Left ventricle myocardium inferior (tissue), 1 donor: Measurements from ENCODE around the gene PLCXD1. TPM values are rescaled to one million over a fixed set of nuclear protein-coding genes. Genes with fewer than 3 reads are reported as not detected.
A peak's percentile ranks its signal among the peaks of the same experiment; 100 is the strongest.
"Not testable (repeated sequence)": the region's sequence is repeated elsewhere in the genome, so short reads cannot be mapped to it uniquely, and the experiment has no call there.

ENCODE experiments used
- DNase-seq: peaks from one replicate; pipeline ENCODE4 v3.0.0-alpha.2; 2020
- H3K27ac ChIP-seq: fragments of 200-600 bp; replicated peaks from 2 replicates; pipeline ENCODE4 v1.8.0; 2021
- H3K27me3 ChIP-seq: fragments of 200-600 bp; 2 replicates; pipeline ENCODE4 v1.8.0; 2021; ENCODE audit warnings: low read depth
- H3K36me3 ChIP-seq: fragments of 200-600 bp; 2 replicates; pipeline ENCODE4 v1.8.0; 2021
- H3K4me1 ChIP-seq: fragments of 200-600 bp; 2 replicates; pipeline ENCODE4 v1.8.0; 2021
- H3K4me3 ChIP-seq: fragments of 200-600 bp; 2 replicates; pipeline ENCODE4 v1.8.0; 2021; ENCODE audit warnings: mild to moderate bottlenecking, moderate library complexity
- H3K9me3 ChIP-seq: fragments of 200-600 bp; replicated peaks from 2 replicates; pipeline ENCODE4 v1.8.0; 2021
- intact Hi-C: fragments of 100-400 bp; cut with micrococcal nuclease; formaldehyde crosslinking; loops from one replicate; pipeline ENCODE4 v1.11.0; 2022
- total RNA-seq: library from RNA; stranded (reverse); fragmentation: NEBNext Ultra II Directional; extraction: Animal tissue kit (Norgen Biotek cat#: 25700); gene quantifications from one replicate; pipeline ENCODE4 v1.2.1, GENCODE V29; 2021
- TF ChIP-seq, protein P1 (sequence below): fragments of 200-600 bp; IDR thresholded peaks from 2 replicates; pipeline ENCODE4 v1.8.0; 2021; ENCODE audit warnings: antibody characterized with exemption, mild to moderate bottlenecking, borderline replicate concordance
- donor health status: DM: no; HTN: yes; CAD: no; lungs with severe emphysema.

The PLCXD1 gene
- total RNA-seq, 1 donor from 2014 or later: 4.0 TPM

DNA sequence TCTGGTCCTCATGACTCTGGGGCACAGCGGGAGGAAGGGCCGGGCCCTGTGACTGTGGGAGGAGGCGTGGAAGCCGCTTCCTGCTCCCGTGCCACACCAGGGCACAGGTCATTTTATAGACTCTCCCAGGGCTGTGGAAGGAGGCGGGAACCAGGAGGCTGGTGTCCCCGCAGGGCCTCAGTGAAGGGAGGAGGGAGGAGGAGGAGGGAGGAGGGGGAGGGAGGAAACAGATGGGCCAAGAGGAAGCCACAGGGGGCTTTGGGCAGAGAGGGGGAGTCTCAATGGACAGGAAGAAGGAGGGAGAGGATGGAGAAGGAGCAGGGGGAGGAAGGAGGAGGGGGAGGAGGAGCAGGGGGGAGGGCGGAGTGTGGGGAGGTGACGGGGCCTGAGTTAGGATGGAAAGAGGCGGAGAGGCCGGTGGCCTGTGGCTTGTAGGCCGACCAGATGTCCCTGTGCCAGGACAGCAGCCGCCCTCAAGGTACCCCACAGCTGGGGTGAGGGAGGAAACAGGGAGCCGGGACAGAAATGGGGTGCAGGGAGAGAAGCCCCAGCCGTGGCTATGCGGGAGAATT is 6.2 kb upstream of the PLCXD1 start:
- H3K27ac ChIP-seq: peak overlapping the region; percentile 16
- peak overlapping the region; percentile 74 for H3K4me3 ChIP-seq
- H3K36me3 ChIP-seq: no peaks in the 10 kb centered on the region
- TF ChIP-seq, protein P1, sequence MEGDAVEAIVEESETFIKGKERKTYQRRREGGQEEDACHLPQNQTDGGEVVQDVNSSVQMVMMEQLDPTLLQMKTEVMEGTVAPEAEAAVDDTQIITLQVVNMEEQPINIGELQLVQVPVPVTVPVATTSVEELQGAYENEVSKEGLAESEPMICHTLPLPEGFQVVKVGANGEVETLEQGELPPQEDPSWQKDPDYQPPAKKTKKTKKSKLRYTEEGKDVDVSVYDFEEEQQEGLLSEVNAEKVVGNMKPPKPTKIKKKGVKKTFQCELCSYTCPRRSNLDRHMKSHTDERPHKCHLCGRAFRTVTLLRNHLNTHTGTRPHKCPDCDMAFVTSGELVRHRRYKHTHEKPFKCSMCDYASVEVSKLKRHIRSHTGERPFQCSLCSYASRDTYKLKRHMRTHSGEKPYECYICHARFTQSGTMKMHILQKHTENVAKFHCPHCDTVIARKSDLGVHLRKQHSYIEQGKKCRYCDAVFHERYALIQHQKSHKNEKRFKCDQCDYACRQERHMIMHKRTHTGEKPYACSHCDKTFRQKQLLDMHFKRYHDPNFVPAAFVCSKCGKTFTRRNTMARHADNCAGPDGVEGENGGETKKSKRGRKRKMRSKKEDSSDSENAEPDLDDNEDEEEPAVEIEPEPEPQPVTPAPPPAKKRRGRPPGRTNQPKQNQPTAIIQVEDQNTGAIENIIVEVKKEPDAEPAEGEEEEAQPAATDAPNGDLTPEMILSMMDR: no peak
- DNase-seq: no peak
- H3K27me3 ChIP-seq: no peaks in the 10 kb centered on the region
- intact Hi-C loops: no loop called here
- H3K9me3 ChIP-seq: no peaks in the 10 kb centered on the region
- peaks cover 18% of the 10 kb centered on the region for H3K4me1 ChIP-seq

DNA sequence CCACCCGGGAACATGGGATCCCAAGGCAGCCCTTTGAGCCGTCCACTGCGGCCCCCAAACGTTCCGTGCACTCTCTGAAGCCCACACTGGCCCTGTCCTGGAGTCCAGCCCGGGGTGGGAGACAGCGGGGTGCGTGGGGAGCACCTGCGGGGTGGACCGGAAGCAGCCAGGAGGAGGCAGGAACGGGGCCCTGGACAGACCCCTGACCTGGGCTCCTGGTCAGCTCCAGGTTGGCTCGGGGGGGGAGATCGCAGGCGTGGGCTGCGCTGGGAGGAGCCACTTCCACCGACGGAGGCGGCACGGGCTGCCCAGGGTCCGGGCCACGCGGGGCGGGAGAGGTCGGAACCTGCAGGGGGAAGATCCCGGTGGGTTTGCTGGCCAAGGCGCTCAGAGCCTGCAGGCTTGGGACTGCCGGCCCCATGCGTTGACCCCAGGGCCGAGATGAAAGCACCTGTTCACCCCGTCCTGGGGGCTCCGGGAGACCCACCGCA is 5.7 kb upstream of the PLCXD1 start:
- peaks cover 18% of the 10 kb centered on the region for H3K4me1 ChIP-seq
- intact Hi-C loops: no loop called here

DNA sequence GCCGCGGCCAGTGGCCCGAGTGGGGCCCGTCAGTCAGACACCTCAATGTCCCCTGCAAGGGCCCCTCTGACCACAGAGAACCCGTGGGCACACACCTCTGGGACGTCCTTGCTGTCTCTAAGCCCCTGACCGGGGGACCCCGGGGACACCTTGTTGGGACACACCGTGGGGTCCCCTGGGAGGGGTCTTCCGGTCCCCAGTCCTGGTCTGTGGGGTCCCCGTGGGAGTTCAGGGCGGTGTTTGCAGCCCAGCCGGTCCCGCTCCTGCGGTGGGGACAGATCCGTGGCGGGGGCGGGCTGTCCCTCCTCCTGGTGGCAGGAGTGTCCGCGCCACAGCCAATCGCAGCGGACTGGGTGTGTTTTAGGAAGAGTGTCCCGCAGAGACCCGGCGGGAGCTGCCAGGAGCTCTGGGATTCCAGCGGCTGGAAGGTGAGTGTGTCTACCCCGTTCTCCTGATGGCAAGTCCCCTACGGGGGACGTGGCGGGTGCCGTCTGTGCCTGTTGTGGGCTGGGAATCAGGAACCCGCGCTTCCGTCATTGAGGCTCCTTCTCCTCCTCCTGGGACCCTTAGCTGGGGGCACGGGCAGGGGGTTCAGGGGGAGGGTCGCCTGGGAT is 5.1 kb upstream of the PLCXD1 start:
- intact Hi-C loops: no loop called here
- no peaks in the 10 kb centered on the region for H3K9me3 ChIP-seq

More for the DNA sequence above, 5.7 kb upstream of the PLCXD1 start:
- H3K27ac ChIP-seq: peak overlapping the region; percentile 16
- no peaks in the 10 kb centered on the region for H3K36me3 ChIP-seq
- DNase-seq: no peak
- no peaks in the 10 kb centered on the region for H3K9me3 ChIP-seq
- H3K4me3 ChIP-seq: peak overlapping the region; percentile 74
- H3K27me3 ChIP-seq: no peaks in the 10 kb centered on the region
- TF ChIP-seq, protein P1: no peak

DNA sequence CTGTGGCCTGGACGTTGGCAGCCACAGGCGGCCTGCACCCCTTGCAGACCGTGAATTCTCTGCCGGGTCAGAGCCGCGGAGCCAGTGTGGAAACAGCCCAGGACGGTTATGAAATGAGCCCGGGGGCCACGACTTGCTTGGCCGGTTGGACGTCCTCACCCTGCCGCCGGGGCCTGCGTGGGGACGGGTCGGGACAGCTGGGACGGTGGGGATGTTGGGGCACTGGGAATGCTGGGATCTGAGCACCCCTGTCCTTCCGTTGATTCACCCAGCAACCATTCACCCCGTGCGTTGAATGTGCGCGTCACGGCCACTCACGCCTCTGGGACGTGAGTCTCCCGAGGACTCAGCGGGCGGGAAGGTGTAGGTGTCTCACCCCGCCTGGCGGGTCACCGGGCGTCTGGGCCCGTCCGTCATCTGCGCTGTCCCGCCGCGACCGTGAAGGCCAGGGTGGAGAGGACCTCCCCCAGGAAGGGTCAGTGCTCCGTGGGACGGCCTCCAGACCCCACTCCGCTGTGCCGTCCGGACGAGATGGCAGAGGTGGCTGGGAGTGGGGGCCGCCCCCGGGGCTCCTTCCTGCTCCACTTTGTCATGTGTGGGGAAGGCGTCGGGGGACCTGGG is 4.5 kb upstream of the PLCXD1 start:
- TF ChIP-seq, protein P1: no peak
- Histone ChIP-seq H3K36me3 (no peaks in the 10 kb centered on the region), H3K27me3 (no peaks in the 10 kb centered on the region), H3K4me3 (peak overlapping the region; percentile 74), H3K9me3 (no peaks in the 10 kb centered on the region), H3K4me1 (peaks cover 22% of the 10 kb centered on the region), H3K27ac (no peak overlapping the region)
- DNase-seq: no peak
- intact Hi-C loops: no loop called here

More for the DNA sequence above, 5.1 kb upstream of the PLCXD1 start:
- Histone ChIP-seq H3K27ac (no peak overlapping the region), H3K27me3 (no peaks in the 10 kb centered on the region), H3K36me3 (no peaks in the 10 kb centered on the region), H3K4me3 (peak overlapping the region; percentile 74), H3K4me1 (peaks cover 18% of the 10 kb centered on the region)
- DNase-seq: peak; percentile 81
- TF ChIP-seq, protein P1: peak; percentile 48

DNA sequence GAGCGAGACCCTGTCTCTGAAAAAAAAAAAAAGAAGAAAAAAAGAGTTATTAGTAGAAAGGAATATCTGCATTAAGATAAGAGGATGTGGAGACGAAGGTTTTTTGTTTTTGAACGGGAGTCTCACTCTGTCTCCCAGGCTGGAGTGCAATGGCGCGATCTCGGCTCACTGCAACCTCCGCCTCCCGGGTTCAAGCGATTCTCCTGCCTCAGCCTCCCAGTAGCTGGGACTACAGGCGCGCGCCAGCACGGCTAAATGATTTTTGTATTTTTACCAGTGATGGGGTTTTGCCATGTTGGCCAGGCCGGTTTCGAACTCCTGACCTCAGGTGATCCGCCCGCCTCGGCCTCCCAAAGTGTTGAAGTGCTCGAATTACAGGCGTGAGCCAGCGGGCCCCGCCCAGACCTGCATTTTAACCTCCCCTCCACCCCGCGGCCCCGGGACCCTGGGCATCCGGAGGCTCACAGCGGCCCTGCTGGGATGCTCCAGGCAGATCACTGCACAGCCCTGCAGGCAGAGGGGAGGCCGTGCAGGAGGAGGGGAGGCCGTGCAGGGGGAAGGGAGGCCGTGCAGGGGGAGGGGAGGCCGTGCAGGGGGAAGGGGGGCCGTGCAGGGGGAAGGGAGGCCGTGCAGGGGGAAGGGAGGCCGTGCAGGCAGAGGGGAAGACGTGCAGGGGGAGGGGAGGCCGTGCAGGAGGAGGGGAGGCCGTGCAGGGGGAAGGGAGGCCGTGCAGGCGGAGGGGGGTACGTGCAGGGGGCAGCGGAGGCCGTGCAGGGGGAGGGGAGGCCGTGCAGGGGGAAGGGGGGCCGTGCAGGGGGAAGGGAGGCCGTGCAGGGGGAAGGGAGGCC is 1.2 kb upstream of the PLCXD1 start:
- peaks cover 31% of the 10 kb centered on the region for H3K4me1 ChIP-seq
- H3K36me3 ChIP-seq, DNase-seq, H3K27me3 ChIP-seq, H3K27ac ChIP-seq, H3K9me3 ChIP-seq, H3K4me3 ChIP-seq, intact Hi-C loops: not testable (repeated sequence)

DNA sequence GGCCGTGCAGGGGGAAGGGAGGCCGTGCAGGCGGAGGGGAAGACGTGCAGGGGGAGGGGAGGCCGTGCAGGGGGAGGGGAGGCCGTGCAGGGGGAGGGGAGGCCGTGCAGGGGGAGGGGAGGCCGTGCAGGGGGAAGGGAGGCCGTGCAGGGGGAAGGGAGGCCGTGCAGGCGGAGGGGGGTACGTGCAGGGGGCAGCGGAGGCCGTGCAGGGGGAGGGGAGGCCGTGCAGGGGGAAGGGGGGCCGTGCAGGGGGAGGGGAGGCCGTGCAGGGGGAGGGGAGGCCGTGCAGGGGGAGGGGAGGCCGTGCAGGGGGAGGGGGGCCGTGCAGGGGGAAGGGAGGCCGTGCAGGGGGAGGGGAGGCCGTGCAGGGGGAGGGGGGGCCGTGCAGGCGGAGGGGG is 459 bp upstream of the PLCXD1 start:
- H3K27ac ChIP-seq, H3K9me3 ChIP-seq, H3K36me3 ChIP-seq, intact Hi-C loops, H3K27me3 ChIP-seq, DNase-seq: not testable (repeated sequence)
- Histone ChIP-seq H3K4me3 (peak overlapping the region; percentile 56), H3K4me1 (peaks cover 25% of the 10 kb centered on the region)

DNA sequence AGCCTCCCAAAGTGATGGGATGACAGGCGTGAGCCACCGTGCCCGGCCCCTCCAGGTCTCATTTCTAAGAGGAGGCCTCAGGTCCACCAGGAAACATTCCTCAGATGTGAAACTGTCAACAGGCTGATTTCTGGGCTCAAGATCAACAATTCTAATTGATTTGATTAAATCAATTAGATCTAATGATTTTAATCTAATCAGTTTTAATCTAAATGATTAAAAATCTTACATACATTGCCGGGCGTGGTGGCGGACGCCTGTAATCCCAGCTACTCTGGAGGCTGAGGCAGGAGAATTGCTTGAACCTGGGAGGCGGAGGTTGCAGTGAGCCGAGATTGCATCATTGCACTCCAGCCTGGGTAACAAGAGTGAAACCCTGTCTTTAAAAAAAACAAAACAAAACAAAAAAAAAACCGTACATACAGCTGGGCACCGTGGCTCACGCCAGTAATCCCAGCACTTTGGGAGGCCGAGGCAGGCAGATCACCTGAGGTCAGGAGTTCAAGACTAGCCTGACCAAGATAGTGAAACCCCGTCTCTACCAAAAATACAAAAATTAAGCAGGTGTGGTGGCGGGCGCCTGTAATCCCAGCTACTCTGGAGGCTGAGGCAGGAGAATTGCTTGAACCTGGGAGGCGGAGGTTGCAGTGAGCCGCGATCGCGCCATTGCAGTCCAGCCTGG is 960 bp downstream of the PLCXD1 start:
- intact Hi-C loops: not testable (repeated sequence)

More for the DNA sequence above, 960 bp downstream of the PLCXD1 start:
- not testable (repeated sequence) for H3K36me3 ChIP-seq, H3K27me3 ChIP-seq, H3K9me3 ChIP-seq, DNase-seq, H3K27ac ChIP-seq
- Histone ChIP-seq H3K4me3 (peak overlapping the region; percentile 56), H3K4me1 (peaks cover 12% of the 10 kb centered on the region)
